ENCODE results near the gene GOLGA8N. TPM values are rescaled to one million over a fixed set of nuclear protein-coding genes. Genes with fewer than 3 reads are reported as not detected.
"Not testable (repeated sequence)": the region's sequence is repeated elsewhere in the genome, so short reads cannot be mapped to it uniquely, and the experiment has no call there.

The GOLGA8N gene
- total and polyA plus RNA-seq, 2 of the 8 experiments (the other 6 are each of a cell fraction or from before 2014, with no cell fraction given) = 0.54 to 0.99 TPM

GRCh38 chr15:32609518-32609917 is 16.3 kb downstream of the GOLGA8N start:
- H4K8ac ChIP-seq (ENCODE audit: extremely low read depth, insufficient read depth, low read length); DNase-seq (ENCODE audit: low read depth in 1 of 2, low spot score in 2 of 2); H3K9ac ChIP-seq (replicated peaks in 1 of 4; ENCODE audit: extremely low read depth in 1 of 4, low read depth in 3 of 4, low read length in 3 of 4); H3K23ac ChIP-seq (ENCODE audit: insufficient read length); H2BK120ac ChIP-seq (replicated peaks; ENCODE audit: low read depth, low read length); H3K4me3 ChIP-seq (ENCODE audit: extremely low read depth in 1 of 4, insufficient read depth in 2 of 4, low read depth in 3 of 4, low read length in 4 of 4); H4K91ac ChIP-seq (replicated peaks; ENCODE audit: insufficient read length, low read length); H3K4me1 ChIP-seq (replicated peaks in 1 of 4; ENCODE audit: control insufficient read depth in 3 of 4, insufficient read depth in 4 of 4, low read length in 3 of 4); H2BK12ac ChIP-seq (ENCODE audit: low read depth, low read length); H3K27me3 ChIP-seq (replicated peaks in 1 of 4; ENCODE audit: control insufficient read depth in 3 of 4, extremely low read depth in 1 of 4, insufficient read depth in 3 of 4, low read length in 3 of 4); H3K79me1 ChIP-seq (ENCODE audit: low read depth, low read length); H3K14ac ChIP-seq (ENCODE audit: insufficient read length); H3K79me2 ChIP-seq (ENCODE audit: control insufficient read depth in 1 of 2, insufficient read depth in 2 of 2, low read length in 2 of 2); H4K20me1 ChIP-seq (replicated peaks in 1 of 2; ENCODE audit: control insufficient read depth in 1 of 2, insufficient read depth in 2 of 2, low read length in 2 of 2); H3K27ac ChIP-seq (ENCODE audit: low read depth, low read length); H3K23me2 ChIP-seq (ENCODE audit: low read depth, low read length); H3K9me3 ChIP-seq (ENCODE audit: insufficient read depth in 2 of 2, low read depth in 1 of 2, low read length in 1 of 2); H3K18ac ChIP-seq (ENCODE audit: extremely low read depth, low read length); H4K5ac ChIP-seq (ENCODE audit: insufficient read length, low read depth, low read length); CTCF ChIA-PET (ENCODE audit: partially characterized antibody); FAIRE-seq; H3K56ac ChIP-seq (replicated peaks; ENCODE audit: insufficient read length, low read depth, low read length); H2AFZ ChIP-seq (ENCODE audit: low read length); H2BK5ac ChIP-seq (ENCODE audit: low read depth, low read length); H2BK15ac ChIP-seq (ENCODE audit: low read length); H2BK20ac ChIP-seq (ENCODE audit: low read length); H2AK5ac ChIP-seq (ENCODE audit: low read depth, low read length); H3K4ac ChIP-seq (replicated peaks; ENCODE audit: insufficient read length, low read depth, low read length); POLR2A ChIA-PET (ENCODE audit: partially characterized antibody); H3K4me2 ChIP-seq (ENCODE audit: insufficient read depth in 1 of 2, low read depth in 2 of 2, low read length in 2 of 2); H3K36me3 ChIP-seq (ENCODE audit: control insufficient read depth in 2 of 4, insufficient read depth in 4 of 4, low read length in 3 of 4): not testable (repeated sequence)
- WGBS, 2 experiments (ENCODE audit: extremely low coverage in 1 of 2, insufficient coverage in 1 of 2, insufficient read length in 1 of 2, insufficient replicate concordance in 2 of 2, low coverage in 1 of 2, low lambda C conversion rate in 2 of 2, missing lambda C conversion rate in 1 of 2) = 88% methylated on average over 2 of the region's 2 CpGs; no CpG with 5 or more reads in 1 of the 2 experiments

Measured in H1 (cell line).